Type B pancreatic cell (in vitro differentiated cells): ENCODE measurements around the gene PPM1B. TPM values are rescaled to one million over a fixed set of nuclear protein-coding genes. Genes with fewer than 3 reads are reported as not detected.

Experiments used
- DNase-seq: peaks from one replicate; pipeline ENCODE4 v3.0.0; 2021; ENCODE audit warnings: mixed read lengths; ENCODE audit not compliant: unreplicated experiment; ENCODE audit errors: extremely low spot score
- H3K27ac Mint-ChIP-seq: 2 replicates; pipeline ENCODE4 v1.8.0; 2021; ENCODE audit warnings: mild to moderate bottlenecking, mixed read lengths
- H3K27me3 Mint-ChIP-seq: 2 replicates; pipeline ENCODE4 v1.8.0; 2021; ENCODE audit warnings: mixed read lengths
- H3K36me3 Mint-ChIP-seq: 2 replicates; pipeline ENCODE4 v1.8.0; 2021; ENCODE audit warnings: mixed read lengths
- H3K4me1 Mint-ChIP-seq: one replicate; pipeline ENCODE4 v1.8.0; 2021; ENCODE audit warnings: mixed read lengths; ENCODE audit not compliant: unreplicated experiment
- H3K4me3 Mint-ChIP-seq: 2 replicates; pipeline ENCODE4 v1.8.0; 2021; ENCODE audit warnings: mild to moderate bottlenecking, mixed read lengths
- H3K9me3 Mint-ChIP-seq: 2 replicates; pipeline ENCODE4 v1.8.0; 2021; ENCODE audit warnings: mixed read lengths
- total RNA-seq: library from RNA; stranded (reverse); gene quantifications from 2 replicates; pipeline ENCODE4 v1.2.1, GENCODE V29; 2021; ENCODE audit warnings: low replicate concordance
- TF ChIP-seq, protein P1 (sequence below): fragments of 200-600 bp; sonication (generic); conservative IDR thresholded peaks from 2 replicates; pipeline ENCODE4 v1.5.0; 2021; ENCODE audit warnings: antibody characterized with exemption, mild to moderate bottlenecking

Gene PPM1B
- total RNA-seq, 1 donor from 2014 or later = 42.5 TPM

GRCh38 chr2:44178950-44179349 is 10.3 kb downstream of the PPM1B start:
- H3K36me3 Mint-ChIP-seq = peaks cover 22% of the 10 kb centered on the region
- TF ChIP-seq, protein P1, sequence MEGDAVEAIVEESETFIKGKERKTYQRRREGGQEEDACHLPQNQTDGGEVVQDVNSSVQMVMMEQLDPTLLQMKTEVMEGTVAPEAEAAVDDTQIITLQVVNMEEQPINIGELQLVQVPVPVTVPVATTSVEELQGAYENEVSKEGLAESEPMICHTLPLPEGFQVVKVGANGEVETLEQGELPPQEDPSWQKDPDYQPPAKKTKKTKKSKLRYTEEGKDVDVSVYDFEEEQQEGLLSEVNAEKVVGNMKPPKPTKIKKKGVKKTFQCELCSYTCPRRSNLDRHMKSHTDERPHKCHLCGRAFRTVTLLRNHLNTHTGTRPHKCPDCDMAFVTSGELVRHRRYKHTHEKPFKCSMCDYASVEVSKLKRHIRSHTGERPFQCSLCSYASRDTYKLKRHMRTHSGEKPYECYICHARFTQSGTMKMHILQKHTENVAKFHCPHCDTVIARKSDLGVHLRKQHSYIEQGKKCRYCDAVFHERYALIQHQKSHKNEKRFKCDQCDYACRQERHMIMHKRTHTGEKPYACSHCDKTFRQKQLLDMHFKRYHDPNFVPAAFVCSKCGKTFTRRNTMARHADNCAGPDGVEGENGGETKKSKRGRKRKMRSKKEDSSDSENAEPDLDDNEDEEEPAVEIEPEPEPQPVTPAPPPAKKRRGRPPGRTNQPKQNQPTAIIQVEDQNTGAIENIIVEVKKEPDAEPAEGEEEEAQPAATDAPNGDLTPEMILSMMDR = no peak
- no peak overlapping the region for H3K4me3 Mint-ChIP-seq
- no peak overlapping the region for H3K27ac Mint-ChIP-seq
- H3K9me3 Mint-ChIP-seq = no peaks in the 10 kb centered on the region
- H3K4me1 Mint-ChIP-seq = peaks cover 31% of the 10 kb centered on the region
- no peak for DNase-seq
- H3K27me3 Mint-ChIP-seq = no peaks in the 10 kb centered on the region

GRCh38 chr2:44181648-44182047 is 13.0 kb downstream of the PPM1B start:
- Mint-ChIP-seq H3K27ac (no peak overlapping the region), H3K27me3 (no peaks in the 10 kb centered on the region), H3K4me3 (no peak overlapping the region), H3K9me3 (no peaks in the 10 kb centered on the region), H3K36me3 (peaks cover 18% of the 10 kb centered on the region), H3K4me1 (peaks cover 16% of the 10 kb centered on the region)
- TF ChIP-seq, protein P1 = no peak
- no peak for DNase-seq

GRCh38 chr2:44184106-44184505 is 15.4 kb downstream of the PPM1B start:
- Mint-ChIP-seq H3K36me3 (peaks cover 21% of the 10 kb centered on the region), H3K27ac (no peak overlapping the region), H3K27me3 (no peaks in the 10 kb centered on the region), H3K9me3 (no peaks in the 10 kb centered on the region), H3K4me3 (no peak overlapping the region), H3K4me1 (peaks cover 16% of the 10 kb centered on the region)
- no peak for DNase-seq
- TF ChIP-seq, protein P1 = no peak

DNA sequence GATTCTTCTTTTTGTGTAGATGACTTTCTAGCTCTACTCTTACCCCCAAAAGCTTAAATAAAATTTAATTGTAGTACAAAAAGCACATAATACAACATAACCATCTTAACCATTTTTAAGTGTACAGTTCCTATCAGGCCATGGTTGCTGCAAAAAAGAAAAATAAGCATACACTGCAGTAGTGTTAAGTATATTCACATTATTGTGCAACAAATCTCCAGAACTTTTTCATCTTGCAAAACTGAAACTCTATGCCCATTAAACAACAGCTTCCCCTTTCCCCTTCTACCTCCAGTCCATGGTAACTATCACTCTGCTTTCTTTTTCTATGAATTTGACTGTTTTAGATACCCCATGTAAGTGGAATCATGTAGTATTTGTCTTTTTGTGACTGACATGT is 18.1 kb downstream of the PPM1B start:
- peaks cover 15% of the 10 kb centered on the region for H3K4me1 Mint-ChIP-seq

GRCh38 chr2:44187251-44187650 is 18.6 kb downstream of the PPM1B start:
- Mint-ChIP-seq H3K27ac (no peak overlapping the region), H3K9me3 (no peaks in the 10 kb centered on the region), H3K4me1 (peaks cover 16% of the 10 kb centered on the region), H3K27me3 (no peaks in the 10 kb centered on the region), H3K36me3 (peaks cover 7% of the 10 kb centered on the region), H3K4me3 (no peak overlapping the region)
- TF ChIP-seq, protein P1 = no peak
- no peak for DNase-seq

More for the DNA sequence above, 18.1 kb downstream of the PPM1B start:
- no peak overlapping the region for H3K4me3 Mint-ChIP-seq
- H3K27ac Mint-ChIP-seq = no peak overlapping the region
- no peak for DNase-seq
- no peaks in the 10 kb centered on the region for H3K9me3 Mint-ChIP-seq
- H3K27me3 Mint-ChIP-seq = no peaks in the 10 kb centered on the region
- TF ChIP-seq, protein P1 = no peak
- peaks cover 7% of the 10 kb centered on the region for H3K36me3 Mint-ChIP-seq

DNA sequence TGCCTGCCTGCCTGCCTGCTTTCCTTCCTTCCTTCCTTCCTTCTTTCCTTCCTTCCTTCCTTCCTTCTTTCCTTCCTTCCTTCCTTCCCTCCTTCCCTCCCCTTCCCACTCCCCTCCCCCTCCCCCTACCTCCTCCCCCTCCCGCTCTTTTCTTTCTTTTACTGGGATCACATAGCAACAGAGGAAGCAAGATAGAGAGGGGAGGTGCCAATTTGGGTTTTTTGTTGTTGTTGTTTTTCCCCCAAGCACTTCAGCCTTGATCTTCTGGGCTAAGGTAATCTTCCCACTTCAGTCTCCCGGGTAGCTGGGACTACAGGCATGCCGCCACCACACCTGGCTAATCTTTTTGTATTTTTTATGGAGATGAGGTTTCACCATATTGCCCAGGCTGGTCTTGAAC is 20.0 kb downstream of the PPM1B start:
- no peak overlapping the region for H3K4me3 Mint-ChIP-seq
- no peak overlapping the region for H3K27ac Mint-ChIP-seq
- H3K9me3 Mint-ChIP-seq = no peaks in the 10 kb centered on the region
- peaks cover 9% of the 10 kb centered on the region for H3K36me3 Mint-ChIP-seq
- H3K27me3 Mint-ChIP-seq = no peaks in the 10 kb centered on the region
- DNase-seq = no peak
- TF ChIP-seq, protein P1 = no peak
- H3K4me1 Mint-ChIP-seq = peaks cover 6% of the 10 kb centered on the region
